Trophoblast cell (in vitro differentiated cells and primary cell): ENCODE results near the gene CCNQ.

ENCODE experiments used
- DNase-seq, 2 donors: peaks; one replicate each; pipeline ENCODE4 v3.0.0-alpha.2; 2016
- H2AFZ ChIP-seq: 2 replicates; pipeline ENCODE4 v1.6.1; 2013; ENCODE audit warnings: low read length, moderate library complexity, mild to moderate bottlenecking; ENCODE audit not compliant: insufficient read depth, poor library complexity
- H2AK5ac ChIP-seq: 2 replicates; pipeline ENCODE4 v1.6.1; 2013; ENCODE audit warnings: mild to moderate bottlenecking, low read length
- H2BK120ac ChIP-seq: 2 replicates; pipeline ENCODE4 v1.6.1; 2013; ENCODE audit warnings: low read length, mild to moderate bottlenecking, moderate library complexity; ENCODE audit not compliant: insufficient read depth, poor library complexity
- H2BK12ac ChIP-seq: 2 replicates; pipeline ENCODE4 v1.6.1; 2013; ENCODE audit warnings: mild to moderate bottlenecking, low read length, moderate library complexity
- H2BK5ac ChIP-seq: 2 replicates; pipeline ENCODE4 v1.6.1; 2013; ENCODE audit warnings: low read length, low read depth, moderate library complexity, mild to moderate bottlenecking; ENCODE audit not compliant: poor library complexity
- H3K14ac ChIP-seq: 2 replicates; pipeline ENCODE4 v1.6.1; 2013; ENCODE audit warnings: mild to moderate bottlenecking, low read length
- H3K18ac ChIP-seq: 2 replicates; pipeline ENCODE4 v1.6.1; 2013; ENCODE audit warnings: mild to moderate bottlenecking, low read length
- H3K23ac ChIP-seq: 2 replicates; pipeline ENCODE4 v1.6.1; 2013; ENCODE audit warnings: low read length
- H3K27ac ChIP-seq: 2 replicates; pipeline ENCODE4 v1.5.1; 2013; ENCODE audit warnings: low read depth, mild to moderate bottlenecking, inconsistent platforms, low read length, moderate library complexity
- H3K27me3 ChIP-seq: 2 replicates; pipeline ENCODE4 v1.6.1; 2013; ENCODE audit warnings: inconsistent platforms, mild to moderate bottlenecking, low read length, moderate library complexity; ENCODE audit not compliant: insufficient read depth
- H3K36me3 ChIP-seq, 2 experiments: 1 replicate in 1 of 2; 2 replicates in 1 of 2; pipeline ENCODE4 v1.6.1; 2013; ENCODE audit warnings: low read length in 2 of 2, mild to moderate bottlenecking in 2 of 2, moderate library complexity in 1 of 2; ENCODE audit not compliant: insufficient read depth in 2 of 2, control insufficient read depth in 1 of 2
- H3K4ac ChIP-seq: 2 replicates; pipeline ENCODE4 v1.6.1; 2013; ENCODE audit warnings: low read depth, mild to moderate bottlenecking, low read length, moderate library complexity
- H3K4me1 ChIP-seq, 2 experiments: 1 replicate in 1 of 2; 2 replicates in 1 of 2; pipeline ENCODE4 v1.6.1; 2013; ENCODE audit warnings: low read length in 2 of 2, mild to moderate bottlenecking in 2 of 2, moderate library complexity in 1 of 2; ENCODE audit not compliant: insufficient read depth in 2 of 2, control insufficient read depth in 1 of 2
- H3K4me2 ChIP-seq: 2 replicates; pipeline ENCODE4 v1.6.1; 2013; ENCODE audit warnings: inconsistent platforms, mild to moderate bottlenecking, low read length, moderate library complexity
- H3K4me3 ChIP-seq: 2 replicates; pipeline ENCODE4 v1.5.1; 2013; ENCODE audit warnings: mild to moderate bottlenecking, low read depth, low read length, inconsistent platforms
- H3K79me1 ChIP-seq: one replicate; pipeline ENCODE4 v1.6.1; 2013; ENCODE audit warnings: low read length
- H3K79me2 ChIP-seq: 2 replicates; pipeline ENCODE4 v1.6.1; 2013; ENCODE audit warnings: low read length, mild to moderate bottlenecking; ENCODE audit not compliant: control insufficient read depth, insufficient read depth, poor library complexity
- H3K9ac ChIP-seq: 2 replicates; pipeline ENCODE4 v1.6.1; 2013; ENCODE audit warnings: mild to moderate bottlenecking, low read length
- H3K9me3 ChIP-seq: 2 replicates; pipeline ENCODE4 v1.6.1; 2013; ENCODE audit warnings: low read depth, mild to moderate bottlenecking, control low read depth, inconsistent platforms, low read length; ENCODE audit not compliant: insufficient read depth
- H4K12ac ChIP-seq: 2 replicates; pipeline ENCODE4 v1.6.1; 2013; ENCODE audit warnings: low read depth, mild to moderate bottlenecking, low read length, moderate library complexity
- H4K8ac ChIP-seq: 2 replicates; pipeline ENCODE4 v1.6.1; 2013; ENCODE audit warnings: low read depth, mild to moderate bottlenecking, low read length, moderate library complexity
- H4K91ac ChIP-seq: one replicate; pipeline ENCODE4 v1.6.1; 2013; ENCODE audit warnings: low read depth, mild to moderate bottlenecking, low read length, moderate library complexity
- WGBS: extraction: QIAGEN DNeasy Blood & Tissue Kit; methylation state at CpG from one replicate; pipeline ENCODE4 v1.1.7; 2013; ENCODE audit warnings: missing lambda C conversion rate; ENCODE audit not compliant: insufficient read length, insufficient coverage; ENCODE audit errors: extremely low coverage; 5-methylcytosine and 5-hydroxymethylcytosine counted together

CCNQ gene

GRCh38 chrX:153546386-153546785 is 52.6 kb downstream of the CCNQ start:
- no peak for DNase-seq
- Histone ChIP-seq H3K14ac (no peak overlapping the region), H3K18ac (no peak overlapping the region), H3K4me2 (no peak overlapping the region), H2AFZ (no peak overlapping the region), H2BK120ac (no peak overlapping the region), H3K4ac (no peak overlapping the region), H3K9ac (no peak overlapping the region), H3K27ac (no peak overlapping the region), H4K12ac (no peak overlapping the region), H3K27me3 (no peaks in the 10 kb centered on the region), H2BK12ac (no peak overlapping the region), H2BK5ac (no peak overlapping the region), H2AK5ac (no peak overlapping the region), H3K36me3 (no peaks in the 10 kb centered on the region), H3K9me3 (no peaks in the 10 kb centered on the region), H3K4me1 (no peaks in the 10 kb centered on the region), H4K91ac (no peak overlapping the region), H3K23ac (no peak overlapping the region), H4K8ac (no peak overlapping the region), H3K4me3 (no peak overlapping the region), H3K79me2 (no peaks in the 10 kb centered on the region), H3K79me1 (no peaks in the 10 kb centered on the region)
- no CpG with 5 or more reads among the region's 11 CpGs for WGBS

DNA sequence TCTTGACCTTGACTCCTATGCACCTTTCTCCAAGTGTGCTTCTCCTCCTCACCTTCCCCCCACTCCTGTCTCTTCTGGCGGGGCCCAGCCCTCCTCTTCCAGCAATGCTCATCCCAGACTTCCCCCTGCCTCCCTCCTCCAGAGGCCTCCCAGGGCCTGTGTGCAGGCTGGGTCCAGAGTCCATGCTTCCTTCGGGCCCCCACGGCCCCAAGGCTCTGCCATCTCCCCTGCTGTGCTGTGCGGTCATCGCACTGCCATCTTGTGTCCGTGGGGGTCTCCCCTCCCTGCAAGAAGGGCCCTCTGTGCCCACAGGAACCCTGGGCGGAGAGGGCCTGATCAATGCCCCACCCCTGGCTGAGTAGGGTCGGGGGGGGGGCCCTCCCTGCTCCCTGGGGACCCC is 54.2 kb downstream of the CCNQ start:
- Histone ChIP-seq H3K79me1 (no peaks in the 10 kb centered on the region), H4K12ac (no peak overlapping the region), H3K79me2 (no peaks in the 10 kb centered on the region), H2BK5ac (no peak overlapping the region), H2BK120ac (no peak overlapping the region), H3K4me1 (no peaks in the 10 kb centered on the region), H3K27ac (no peak overlapping the region), H4K8ac (peak overlapping the region; percentile 8), H3K9me3 (no peaks in the 10 kb centered on the region), H3K4me3 (no peak overlapping the region), H3K36me3 (no peaks in the 10 kb centered on the region), H2AK5ac (no peak overlapping the region), H3K4me2 (no peak overlapping the region), H2AFZ (no peak overlapping the region), H3K23ac (no peak overlapping the region), H4K91ac (peak overlapping the region; percentile 69), H3K14ac (no peak overlapping the region), H3K18ac (no peak overlapping the region), H3K9ac (no peak overlapping the region), H3K27me3 (no peaks in the 10 kb centered on the region), H2BK12ac (no peak overlapping the region), H3K4ac (no peak overlapping the region)
- WGBS, result no CpG with 5 or more reads among the region's 8 CpGs
- DNase-seq, result no peak

GRCh38 chrX:153539979-153540358 is 59.0 kb downstream of the CCNQ start:
- no peak for DNase-seq
- Histone ChIP-seq H3K79me1 (no peaks in the 10 kb centered on the region), H2BK5ac (no peak overlapping the region), H2AFZ (no peak overlapping the region), H2BK12ac (no peak overlapping the region), H3K79me2 (no peaks in the 10 kb centered on the region), H3K27me3 (no peaks in the 10 kb centered on the region), H2AK5ac (no peak overlapping the region), H3K4me1 (no peaks in the 10 kb centered on the region), H3K9ac (no peak overlapping the region), H3K18ac (no peak overlapping the region), H3K4me2 (no peak overlapping the region), H3K9me3 (no peaks in the 10 kb centered on the region), H3K23ac (no peak overlapping the region), H4K8ac (no peak overlapping the region), H3K27ac (no peak overlapping the region), H3K4ac (no peak overlapping the region), H2BK120ac (no peak overlapping the region), H3K4me3 (no peak overlapping the region), H4K12ac (no peak overlapping the region), H3K14ac (no peak overlapping the region), H3K36me3 (no peaks in the 10 kb centered on the region), H4K91ac (no peak overlapping the region)
- no CpG with 5 or more reads among the region's 9 CpGs for WGBS

GRCh38 chrX:153539171-153539978 is 59.6 kb downstream of the CCNQ start:
- no peak overlapping the region for H4K8ac ChIP-seq
- H3K4ac ChIP-seq, result no peak overlapping the region
- H2BK5ac ChIP-seq, result no peak overlapping the region
- DNase-seq, result peak; percentile 43 to 78
- no peaks in the 10 kb centered on the region for H3K4me1 ChIP-seq
- H3K18ac ChIP-seq, result no peak overlapping the region
- no peak overlapping the region for H2AFZ ChIP-seq
- H4K91ac ChIP-seq, result no peak overlapping the region
- no peak overlapping the region for H2BK120ac ChIP-seq
- H3K79me2 ChIP-seq, result no peaks in the 10 kb centered on the region
- peak overlapping the region; percentile 76 for H4K12ac ChIP-seq
- H3K4me3 ChIP-seq, result no peak overlapping the region
- H3K4me2 ChIP-seq, result no peak overlapping the region
- H2BK12ac ChIP-seq, result no peak overlapping the region
- H3K23ac ChIP-seq, result no peak overlapping the region
- H3K79me1 ChIP-seq, result no peaks in the 10 kb centered on the region
- H3K27me3 ChIP-seq, result no peaks in the 10 kb centered on the region
- H3K14ac ChIP-seq, result no peak overlapping the region
- H2AK5ac ChIP-seq, result no peak overlapping the region
- H3K9ac ChIP-seq, result no peak overlapping the region
- H3K36me3 ChIP-seq, result no peaks in the 10 kb centered on the region
- no peak overlapping the region for H3K27ac ChIP-seq
- H3K9me3 ChIP-seq, result no peaks in the 10 kb centered on the region
- no CpG with 5 or more reads among the region's 31 CpGs for WGBS
